Panc1 (cell line): Measurements from ENCODE around the gene GNAQ. TPM values are rescaled to one million over a fixed set of nuclear protein-coding genes. Genes with fewer than 3 reads are reported as not detected.
"Not testable (repeated sequence)": the region's sequence is repeated elsewhere in the genome, so short reads cannot be mapped to it uniquely, and the experiment has no call there.

ENCODE experiments used
- ATAC-seq: fragments of 200-7000 bp; cut with Tn5 transposase; 2 replicates; pipeline ENCODE4 v1.9.1; 2020; ENCODE audit warnings: mild to moderate bottlenecking, moderate library complexity
- BruUV-seq: library from RNA; stranded (reverse); fragments of 400-500 nt; replicated peaks from 2 replicates; lab custom pipeline; 2021; lab: Mats Ljungman, UMichigan
- CTCF ChIA-PET: fragments of 300-600 bp; sonication (Branson Sonifier 250); formaldehyde crosslinking; loops from one replicate; lab custom pipeline; 2022; ENCODE audit warnings: antibody characterized with exemption; lab: Charles Lee
- POLR2A ChIA-PET: fragments of 300-600 bp; sonication (Branson Sonifier 250); formaldehyde crosslinking; loops from one replicate; lab custom pipeline; 2022; ENCODE audit warnings: antibody characterized with exemption; lab: Charles Lee
- DNase-seq: peaks from one replicate; pipeline ENCODE4 v3.0.0-alpha.2; 2010; ENCODE audit warnings: low read depth, low spot score
- H3K27ac ChIP-seq: 2 replicates; pipeline ENCODE4 v1.5.1; 2011; ENCODE audit warnings: mild to moderate bottlenecking, low read length, inconsistent platforms
- H3K27me3 ChIP-seq: fragments of 200-500 bp; sonication (Bioruptor generic); 2 replicates; pipeline ENCODE4 v1.6.0; 2014; ENCODE audit warnings: low read length, inconsistent platforms; ENCODE audit not compliant: control insufficient read depth, insufficient read depth
- H3K36me3 ChIP-seq: fragments of 200-500 bp; sonication (Bioruptor generic); 2 replicates; pipeline ENCODE4 v1.5.1; 2014; ENCODE audit warnings: inconsistent platforms, mild to moderate bottlenecking, low read length, moderate library complexity; ENCODE audit not compliant: control insufficient read depth, insufficient read depth
- H3K4me1 ChIP-seq: 2 replicates; pipeline ENCODE4 v1.5.1; 2011; ENCODE audit warnings: inconsistent platforms, mild to moderate bottlenecking, low read length, moderate library complexity; ENCODE audit not compliant: control insufficient read depth, insufficient read depth
- H3K4me3 ChIP-seq, 2 experiments: 2 replicates each; pipeline ENCODE4 v1.5.1; 2011 to 2012; ENCODE audit warnings: low read depth in 2 of 2, low read length in 2 of 2, mild to moderate bottlenecking in 2 of 2, inconsistent platforms in 1 of 2, moderate library complexity in 1 of 2
- H3K9me3 ChIP-seq: fragments of 200-500 bp; sonication (Bioruptor generic); 2 replicates; pipeline ENCODE4 v1.5.1; 2014; ENCODE audit warnings: low read depth, mild to moderate bottlenecking, inconsistent platforms, low read length, moderate library complexity; ENCODE audit not compliant: control insufficient read depth, insufficient read depth
- POLR2AphosphoS5 ChIP-seq: IDR thresholded peaks from 2 replicates; pipeline ENCODE4 v1.6.1; 2012; ENCODE audit warnings: mild to moderate bottlenecking, low read depth, low read length, moderate library complexity
- SIN3A ChIP-seq: IDR thresholded peaks from 2 replicates; pipeline ENCODE4 v1.6.1; 2012; ENCODE audit warnings: low read depth, mild to moderate bottlenecking, low read length, moderate library complexity, borderline replicate concordance; ENCODE audit not compliant: insufficient read depth
- TCF7L2 ChIP-seq: IDR thresholded peaks from 2 replicates; pipeline ENCODE4 v1.6.1; 2011; ENCODE audit warnings: mild to moderate bottlenecking, low read depth, low read length, inconsistent platforms
- in situ Hi-C: cut with HindIII; loops from 2 replicates; pipeline ENCODE4 v1.10.0; 2016; ENCODE audit warnings: low sequenced_read_pairs, low pct_unique_long_range_greater_than_20kb
- intact Hi-C: fragments of 100-400 bp; cut with micrococcal nuclease; formaldehyde crosslinking; loops from one replicate; pipeline ENCODE4 v1.10.0; 2022; ENCODE audit not compliant: unreplicated experiment
- total RNA-seq: library from RNA; stranded (reverse); gene quantifications from one replicate; pipeline ENCODE4 v1.2.1, GENCODE V29; 2021; ENCODE audit not compliant: unreplicated experiment
- TF ChIP-seq, protein P1 (sequence below), 2 experiments: IDR thresholded peaks; 2 replicates each; pipeline ENCODE4 v1.6.1; 2011 to 2012; ENCODE audit warnings: low read depth in 2 of 2, control low read depth in 1 of 2, low read length in 1 of 2, mild to moderate bottlenecking in 1 of 2, moderate library complexity in 1 of 2; ENCODE audit not compliant: insufficient read depth in 1 of 2
- TF ChIP-seq, protein P2 (sequence below): fragments of 450-650 bp; IDR thresholded peaks from 2 replicates; pipeline ENCODE4 v1.5.1; 2017; ENCODE audit warnings: mild to moderate bottlenecking

GNAQ gene
- total RNA-seq, 1 experiment from 2014 or later: 34.5 TPM

DNA sequence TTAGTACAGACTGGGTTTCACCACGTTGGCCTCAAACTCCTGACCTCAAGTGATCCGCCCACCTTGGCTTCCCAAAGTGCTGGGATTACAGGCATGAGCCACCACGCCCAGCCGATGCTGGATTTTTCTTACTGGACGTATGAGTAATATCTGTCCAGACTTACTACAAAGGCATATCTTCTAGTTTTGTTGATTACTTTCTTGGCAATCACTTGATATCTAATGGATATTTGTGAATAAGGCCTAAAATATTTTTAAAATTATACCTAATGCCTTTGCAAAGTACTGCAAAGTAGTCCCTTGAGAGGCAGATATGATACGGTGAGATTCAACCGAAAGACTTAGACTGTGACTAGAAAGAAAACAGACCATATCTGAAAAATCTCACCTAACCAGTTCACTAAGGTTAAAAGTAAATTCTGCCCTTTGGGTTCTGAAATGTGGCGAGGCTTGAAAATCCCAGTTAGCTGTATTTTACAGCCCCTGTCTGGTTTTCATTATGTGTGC lies 152.1 kb downstream of the GNAQ start:
- TF ChIP-seq TCF7L2 (no peak), SIN3A (no peak), POLR2AphosphoS5 (no peak)
- TF ChIP-seq, protein P1, sequence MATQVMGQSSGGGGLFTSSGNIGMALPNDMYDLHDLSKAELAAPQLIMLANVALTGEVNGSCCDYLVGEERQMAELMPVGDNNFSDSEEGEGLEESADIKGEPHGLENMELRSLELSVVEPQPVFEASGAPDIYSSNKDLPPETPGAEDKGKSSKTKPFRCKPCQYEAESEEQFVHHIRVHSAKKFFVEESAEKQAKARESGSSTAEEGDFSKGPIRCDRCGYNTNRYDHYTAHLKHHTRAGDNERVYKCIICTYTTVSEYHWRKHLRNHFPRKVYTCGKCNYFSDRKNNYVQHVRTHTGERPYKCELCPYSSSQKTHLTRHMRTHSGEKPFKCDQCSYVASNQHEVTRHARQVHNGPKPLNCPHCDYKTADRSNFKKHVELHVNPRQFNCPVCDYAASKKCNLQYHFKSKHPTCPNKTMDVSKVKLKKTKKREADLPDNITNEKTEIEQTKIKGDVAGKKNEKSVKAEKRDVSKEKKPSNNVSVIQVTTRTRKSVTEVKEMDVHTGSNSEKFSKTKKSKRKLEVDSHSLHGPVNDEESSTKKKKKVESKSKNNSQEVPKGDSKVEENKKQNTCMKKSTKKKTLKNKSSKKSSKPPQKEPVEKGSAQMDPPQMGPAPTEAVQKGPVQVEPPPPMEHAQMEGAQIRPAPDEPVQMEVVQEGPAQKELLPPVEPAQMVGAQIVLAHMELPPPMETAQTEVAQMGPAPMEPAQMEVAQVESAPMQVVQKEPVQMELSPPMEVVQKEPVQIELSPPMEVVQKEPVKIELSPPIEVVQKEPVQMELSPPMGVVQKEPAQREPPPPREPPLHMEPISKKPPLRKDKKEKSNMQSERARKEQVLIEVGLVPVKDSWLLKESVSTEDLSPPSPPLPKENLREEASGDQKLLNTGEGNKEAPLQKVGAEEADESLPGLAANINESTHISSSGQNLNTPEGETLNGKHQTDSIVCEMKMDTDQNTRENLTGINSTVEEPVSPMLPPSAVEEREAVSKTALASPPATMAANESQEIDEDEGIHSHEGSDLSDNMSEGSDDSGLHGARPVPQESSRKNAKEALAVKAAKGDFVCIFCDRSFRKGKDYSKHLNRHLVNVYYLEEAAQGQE (IDR thresholded peaks at IDR 0.05; ENCODE audit: insufficient read depth in 1 of 2, low read depth in 2 of 2, low read length in 1 of 2): no peak
- TF ChIP-seq, protein P2, sequence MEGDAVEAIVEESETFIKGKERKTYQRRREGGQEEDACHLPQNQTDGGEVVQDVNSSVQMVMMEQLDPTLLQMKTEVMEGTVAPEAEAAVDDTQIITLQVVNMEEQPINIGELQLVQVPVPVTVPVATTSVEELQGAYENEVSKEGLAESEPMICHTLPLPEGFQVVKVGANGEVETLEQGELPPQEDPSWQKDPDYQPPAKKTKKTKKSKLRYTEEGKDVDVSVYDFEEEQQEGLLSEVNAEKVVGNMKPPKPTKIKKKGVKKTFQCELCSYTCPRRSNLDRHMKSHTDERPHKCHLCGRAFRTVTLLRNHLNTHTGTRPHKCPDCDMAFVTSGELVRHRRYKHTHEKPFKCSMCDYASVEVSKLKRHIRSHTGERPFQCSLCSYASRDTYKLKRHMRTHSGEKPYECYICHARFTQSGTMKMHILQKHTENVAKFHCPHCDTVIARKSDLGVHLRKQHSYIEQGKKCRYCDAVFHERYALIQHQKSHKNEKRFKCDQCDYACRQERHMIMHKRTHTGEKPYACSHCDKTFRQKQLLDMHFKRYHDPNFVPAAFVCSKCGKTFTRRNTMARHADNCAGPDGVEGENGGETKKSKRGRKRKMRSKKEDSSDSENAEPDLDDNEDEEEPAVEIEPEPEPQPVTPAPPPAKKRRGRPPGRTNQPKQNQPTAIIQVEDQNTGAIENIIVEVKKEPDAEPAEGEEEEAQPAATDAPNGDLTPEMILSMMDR: no peak
- intact Hi-C loops: no loop called here
- ChIA-PET CTCF (no interaction called here), POLR2A (interaction anchor here (0.6 kb wide), 1 partner anchor 45 kb away, joined by 4 read pairs; no protein-coding TSS in a partner anchor)
- Histone ChIP-seq H3K9me3 (no peaks in the 10 kb centered on the region), H3K4me1 (no peaks in the 10 kb centered on the region), H3K27me3 (no peaks in the 10 kb centered on the region), H3K4me3 (no peak overlapping the region), H3K36me3 (no peaks in the 10 kb centered on the region), H3K27ac (no peak overlapping the region)
- BruUV-seq: no TSS peak
- ATAC-seq (no peak), DNase-seq (no peak)
- in situ Hi-C loops: no loop called here

DNA sequence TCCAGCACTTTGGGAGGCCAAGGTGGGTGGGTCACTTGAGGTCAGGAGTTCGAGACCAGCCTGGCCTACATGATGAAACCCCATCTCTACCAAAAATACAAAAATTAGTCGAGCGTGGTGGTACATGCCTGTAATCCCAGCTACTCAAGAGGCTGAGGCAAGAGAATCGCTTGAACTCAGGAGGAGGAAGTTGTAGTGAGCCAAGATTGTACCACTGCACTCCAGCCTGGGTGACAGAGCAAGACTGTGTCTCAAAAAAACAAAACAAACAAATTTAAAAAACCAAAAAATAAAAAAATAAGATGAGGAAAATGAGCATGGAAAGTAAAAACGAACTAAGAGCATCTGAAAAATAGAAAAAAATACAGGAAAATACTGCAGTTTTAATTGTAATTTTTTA lies 152.8 kb downstream of the GNAQ start:
- CTCF ChIA-PET, in situ Hi-C loops, H3K27ac ChIP-seq, H3K4me1 ChIP-seq, H3K36me3 ChIP-seq, H3K27me3 ChIP-seq, DNase-seq, H3K4me3 ChIP-seq, BruUV-seq, H3K9me3 ChIP-seq, intact Hi-C loops, ATAC-seq: not testable (repeated sequence)
- POLR2A ChIA-PET: interaction anchor here (0.6 kb wide), 1 partner anchor 45 kb away, joined by 4 read pairs; no protein-coding TSS in a partner anchor

DNA sequence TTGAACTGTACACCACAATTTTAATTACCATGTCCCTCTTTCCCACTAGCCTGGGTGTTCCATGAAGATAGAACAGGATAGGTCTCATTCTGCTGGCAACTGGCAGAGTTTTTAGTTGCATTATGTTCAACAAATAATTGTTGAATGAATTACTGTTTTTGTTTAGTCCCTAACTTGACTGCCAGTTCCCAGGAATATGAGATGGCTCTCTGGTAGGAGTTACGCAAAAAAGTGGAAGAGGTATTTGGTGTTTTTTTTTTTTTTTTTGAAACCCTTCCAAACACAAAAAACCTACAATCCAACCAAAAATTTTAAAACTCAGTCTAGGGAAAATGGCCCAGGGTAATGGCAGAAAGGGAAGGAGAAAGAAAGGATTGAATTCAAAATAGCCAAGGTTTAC lies 153.6 kb downstream of the GNAQ start:
- Histone ChIP-seq H3K27ac (no peak overlapping the region), H3K36me3 (no peaks in the 10 kb centered on the region), H3K4me3 (no peak overlapping the region), H3K4me1 (no peaks in the 10 kb centered on the region), H3K27me3 (no peaks in the 10 kb centered on the region), H3K9me3 (no peaks in the 10 kb centered on the region)
- intact Hi-C loops: no loop called here
- CTCF ChIA-PET: no interaction called here
- POLR2A ChIA-PET: no interaction called here
- ATAC-seq (no peak), DNase-seq (no peak)
- no TSS peak for BruUV-seq
- in situ Hi-C loops: no loop called here
- TF ChIP-seq SIN3A (no peak), TCF7L2 (no peak), POLR2AphosphoS5 (no peak)
- TF ChIP-seq, protein P1 (IDR thresholded peaks at IDR 0.05; ENCODE audit: insufficient read depth in 1 of 2, low read depth in 2 of 2, low read length in 1 of 2): no peak
- TF ChIP-seq, protein P2: no peak
